ENCODE results near the gene PPP1CA.

Gene PPP1CA

GRCh38 chr11:67387069-67387468 lies 14.6 kb downstream of the PPP1CA start:
- no peak for DNase-seq (ENCODE audit: low read depth in 3 of 3)

GRCh38 chr11:67384851-67385366 lies 16.7 kb downstream of the PPP1CA start:
- no peak for DNase-seq (ENCODE audit: low read depth in 3 of 3)

GRCh38 chr11:67382276-67383136 lies 19.2 kb downstream of the PPP1CA start:
- peak; percentile 67 to 79 (median 76) for DNase-seq (ENCODE audit: low read depth in 3 of 3)

- DNase-seq (ENCODE audit: low read depth in 3 of 3): no peak
Observed at GRCh38 chr11:67381244-67381972, 20.2 kb downstream of the PPP1CA start.

- no peak for DNase-seq (ENCODE audit: low read depth in 3 of 3)
Observed at GRCh38 chr11:67379061-67380058, 22.3 kb downstream of the PPP1CA start.

GRCh38 chr11:67378544-67378943 lies 23.1 kb downstream of the PPP1CA start:
- no peak for DNase-seq (ENCODE audit: low read depth in 3 of 3)

GRCh38 chr11:67376873-67377808 lies 24.5 kb downstream of the PPP1CA start:
- no peak for DNase-seq (ENCODE audit: low read depth in 3 of 3)

- no peak for DNase-seq (ENCODE audit: low read depth in 3 of 3)
Observed at GRCh38 chr11:67376063-67376820, 25.4 kb downstream of the PPP1CA start.

GRCh38 chr11:67375320-67376055 lies 26.2 kb downstream of the PPP1CA start:
- DNase-seq (ENCODE audit: low read depth in 3 of 3): no peak

- DNase-seq (ENCODE audit: low read depth in 3 of 3): no peak
Observed at GRCh38 chr11:67374571-67375281, 26.9 kb downstream of the PPP1CA start.

- DNase-seq (ENCODE audit: low read depth in 3 of 3): peak in 1 of 3 experiments; percentile 44
Observed at GRCh38 chr11:67373648-67374570, 27.7 kb downstream of the PPP1CA start.

- no peak for DNase-seq (ENCODE audit: low read depth in 3 of 3)
Observed at GRCh38 chr11:67372993-67373647, 28.5 kb downstream of the PPP1CA start, which contains the start of gene CLCF1. CLCF1 (minus strand) TSS chr11:67373598; CDS start chr11:67373539, 59 bp downstream.

GRCh38 chr11:67372321-67372992 lies 29.2 kb downstream of the PPP1CA start:
- no peak for DNase-seq (ENCODE audit: low read depth in 3 of 3)

GRCh38 chr11:67371911-67372320 lies 29.7 kb downstream of the PPP1CA start:
- no peak for DNase-seq (ENCODE audit: low read depth in 3 of 3)

GRCh38 chr11:67371189-67371910 lies 30.3 kb downstream of the PPP1CA start:
- DNase-seq (ENCODE audit: low read depth in 3 of 3): no peak

Data from stimulated activated CD4-positive, alpha-beta T cell treated with anti-CD3 and anti-CD28 coated beads, TNF-alpha, amount 100 ng/mL, for 24 hours (primary cell).